OCI-LY7 (cell line): ENCODE data around the gene TMC8. TPM values are rescaled to one million over a fixed set of nuclear protein-coding genes. Genes with fewer than 3 reads are reported as not detected.
A peak's percentile ranks its signal among the peaks of the same experiment; 100 is the strongest.

Source experiments
- BruUV-seq: library from RNA; stranded (reverse); fragments of 400-500 nt; replicated peaks from 2 replicates; lab custom pipeline; 2021; lab: Mats Ljungman, UMichigan
- CTCF ChIA-PET: fragments of 300-600 bp; sonication (Branson Sonifier 250); formaldehyde crosslinking; loops from one replicate; lab custom pipeline; 2022; ENCODE audit warnings: antibody characterized with exemption; ENCODE audit not compliant: unreplicated experiment; lab: Charles Lee
- POLR2A ChIA-PET: fragments of 300-600 bp; sonication (Branson Sonifier 250); formaldehyde crosslinking; loops from one replicate; lab custom pipeline; 2022; ENCODE audit warnings: antibody characterized with exemption; lab: Charles Lee
- DNase-seq: peaks from one replicate; pipeline ENCODE4 v3.0.0-alpha.2; 2015; ENCODE audit warnings: low spot score
- H2AFZ ChIP-seq: fragments of 200-600 bp; sonication (generic), shearing (Covaris generic); 2 replicates; pipeline ENCODE4 v1.6.1; 2014; ENCODE audit warnings: mild to moderate bottlenecking, antibody characterized with exemption, low read length, moderate library complexity
- H3K27ac ChIP-seq: fragments of 200-600 bp; sonication (generic); 2 replicates; pipeline ENCODE4 v1.5.1; 2014; ENCODE audit warnings: mixed run types, low read depth, mild to moderate bottlenecking, moderate library complexity, low read length, inconsistent platforms; ENCODE audit not compliant: poor library complexity, severe bottlenecking
- H3K36me3 ChIP-seq: fragments of 200-600 bp; sonication (generic); 2 replicates; pipeline ENCODE4 v1.6.1; 2014; ENCODE audit warnings: mild to moderate bottlenecking, antibody characterized with exemption, low read length, moderate library complexity, mixed read lengths; ENCODE audit not compliant: insufficient read depth
- H3K4me1 ChIP-seq: fragments of 200-600 bp; sonication (generic); 2 replicates; pipeline ENCODE4 v1.5.1; 2014; ENCODE audit warnings: mild to moderate bottlenecking, low read length; ENCODE audit not compliant: insufficient read depth, poor library complexity, severe bottlenecking
- H3K4me2 ChIP-seq: fragments of 200-600 bp; sonication (generic); 2 replicates; pipeline ENCODE4 v1.6.1; 2014; ENCODE audit warnings: mild to moderate bottlenecking, low read length
- H3K4me3 ChIP-seq: fragments of 200-600 bp; sonication (generic); 2 replicates; pipeline ENCODE4 v1.5.1; 2014; ENCODE audit warnings: mild to moderate bottlenecking, low read depth, low read length; ENCODE audit not compliant: poor library complexity, severe bottlenecking
- H3K79me2 ChIP-seq: fragments of 200-600 bp; sonication (generic); 2 replicates; pipeline ENCODE4 v1.6.1; 2016; ENCODE audit warnings: low read depth, mild to moderate bottlenecking, low read length, moderate library complexity, mixed read lengths; ENCODE audit not compliant: insufficient read depth
- H3K9me2 ChIP-seq: fragments of 200-600 bp; sonication (generic); 2 replicates; pipeline ENCODE4 v1.6.1; 2016; ENCODE audit warnings: mild to moderate bottlenecking, low read length, mixed read lengths; ENCODE audit not compliant: insufficient read depth
- H3K9me3 ChIP-seq: fragments of 200-600 bp; sonication (generic); 2 replicates; pipeline ENCODE4 v1.6.1; 2014; ENCODE audit warnings: mild to moderate bottlenecking, mixed run types, low read length, mixed read lengths
- H4K20me1 ChIP-seq: fragments of 200-600 bp; sonication (generic); 2 replicates; pipeline ENCODE4 v1.6.1; 2014; ENCODE audit warnings: mild to moderate bottlenecking, antibody characterized with exemption, low read length, moderate library complexity, mixed read lengths; ENCODE audit not compliant: insufficient read depth
- CTCF ChIP-seq: fragments of 200-600 bp; sonication (generic); conservative IDR thresholded peaks from 2 replicates; pipeline ENCODE4 v1.5.1; 2014; ENCODE audit warnings: mild to moderate bottlenecking, antibody characterized with exemption, low read length, moderate library complexity, mixed read lengths
- EZH2phosphoT487 ChIP-seq: fragments of 200-600 bp; sonication (generic); IDR thresholded peaks from 2 replicates; pipeline ENCODE4 v1.6.1; 2018; ENCODE audit warnings: low read depth, borderline replicate concordance, mild to moderate bottlenecking, mixed run types, antibody characterized with exemption, low read length, moderate library complexity, mixed read lengths
- intact Hi-C: fragments of 100-400 bp; cut with micrococcal nuclease; formaldehyde crosslinking; loops from one replicate; pipeline ENCODE4 v1.10.0; 2022; ENCODE audit not compliant: unreplicated experiment
- total RNA-seq, 2 experiments: library from RNA; depleted of rRNA in 1 of 2; stranded (reverse); fragments of >200 nt in 1 of 2; shearing (Covaris generic) in 1 of 2; gene quantifications; 2 replicates each; pipeline ENCODE4 v1.2.3, GENCODE V29; 2014 to 2022

Gene TMC8
- total RNA-seq, 2 experiments from 2014 or later, result 83.8 to 236 TPM

GRCh38 chr17:78127239-78127887 lies 3.2 kb upstream of the TMC8 start:
- Histone ChIP-seq H3K4me1 (peaks cover 72% of the 10 kb centered on the region), H4K20me1 (no peaks in the 10 kb centered on the region), H3K79me2 (peaks cover 15% of the 10 kb centered on the region; the same call in 1 of the 2 replicates), H3K36me3 (peaks cover 21% of the 10 kb centered on the region), H2AFZ (no peak overlapping the region; the same call in 1 of the 2 replicates), H3K9me3 (no peaks in the 10 kb centered on the region), H3K27ac (peak overlapping the region; percentile 91), H3K4me3 (peak overlapping the region; percentile 81), H3K4me2 (peak overlapping the region; percentile 96), H3K9me2 (no peaks in the 10 kb centered on the region)
- peak; percentile 89 for DNase-seq
- intact Hi-C loops, result loop anchor here (5.0 kb wide), 1 partner anchor 680 kb away; no protein-coding TSS in a partner anchor
- POLR2A ChIA-PET, result interaction anchor here (0.5 to 1.8 kb wide), 4 partner anchors 42 to 87 kb away, joined by 3 to 6 read pairs (median 4); no protein-coding TSS in a partner anchor
- TF ChIP-seq CTCF (no peak), EZH2phosphoT487 (no peak)
- BruUV-seq, result no TSS peak
- CTCF ChIA-PET, result interaction anchor here (0.6 to 1.7 kb wide), 3 partner anchors 14 to 66 kb away, joined by 3 to 5 read pairs (median 3); no protein-coding TSS in a partner anchor

GRCh38 chr17:78127888-78128550 lies 2.6 kb upstream of the TMC8 start:
- Histone ChIP-seq H3K9me2 (no peaks in the 10 kb centered on the region), H4K20me1 (0 out of 2 replicates have a peak, but pooled peaks cover 4% of the 10 kb centered on the region), H3K27ac (peak overlapping the region; percentile 91), H2AFZ (peak overlapping the region; percentile 33; the same call in 1 of the 2 replicates), H3K4me1 (peaks cover 77% of the 10 kb centered on the region), H3K9me3 (no peaks in the 10 kb centered on the region), H3K79me2 (peaks cover 15% of the 10 kb centered on the region; the same call in 1 of the 2 replicates), H3K36me3 (peaks cover 19% of the 10 kb centered on the region), H3K4me2 (peak overlapping the region; percentile 96), H3K4me3 (peak overlapping the region; percentile 81)
- DNase-seq, result peak; percentile 40
- TF ChIP-seq EZH2phosphoT487 (no peak), CTCF (no peak)
- ChIA-PET POLR2A (interaction anchor here (0.5 to 1.8 kb wide), 4 partner anchors 42 to 87 kb away, joined by 3 to 6 read pairs (median 4); no protein-coding TSS in a partner anchor), CTCF (interaction anchor here (0.6 kb wide), 1 partner anchor 19 kb away, joined by 3 read pairs; no protein-coding TSS in a partner anchor)
- no TSS peak for BruUV-seq
- intact Hi-C loops, result loop anchor here (1.0 to 5.0 kb wide), 2 partner anchors 25 to 681 kb away; no protein-coding TSS in a partner anchor
